Neural cell (in vitro differentiated cells): Measurements from ENCODE around the gene ATP7B.

Experiments
- POLR2AphosphoS5 ChIP-seq: IDR thresholded peaks from 2 replicates; pipeline ENCODE4 v1.6.1; 2012
- TAF1 ChIP-seq: IDR thresholded peaks from 2 replicates; pipeline ENCODE4 v1.6.1; 2012; ENCODE audit warnings: low read depth
- TF ChIP-seq, protein P1 (sequence below): fragments of 450-650 bp; IDR thresholded peaks from 2 replicates; pipeline ENCODE4 v1.5.1; 2014; ENCODE audit warnings: antibody characterized with exemption, mild to moderate bottlenecking, moderate library complexity; ENCODE audit not compliant: poor library complexity, severe bottlenecking

DNA sequence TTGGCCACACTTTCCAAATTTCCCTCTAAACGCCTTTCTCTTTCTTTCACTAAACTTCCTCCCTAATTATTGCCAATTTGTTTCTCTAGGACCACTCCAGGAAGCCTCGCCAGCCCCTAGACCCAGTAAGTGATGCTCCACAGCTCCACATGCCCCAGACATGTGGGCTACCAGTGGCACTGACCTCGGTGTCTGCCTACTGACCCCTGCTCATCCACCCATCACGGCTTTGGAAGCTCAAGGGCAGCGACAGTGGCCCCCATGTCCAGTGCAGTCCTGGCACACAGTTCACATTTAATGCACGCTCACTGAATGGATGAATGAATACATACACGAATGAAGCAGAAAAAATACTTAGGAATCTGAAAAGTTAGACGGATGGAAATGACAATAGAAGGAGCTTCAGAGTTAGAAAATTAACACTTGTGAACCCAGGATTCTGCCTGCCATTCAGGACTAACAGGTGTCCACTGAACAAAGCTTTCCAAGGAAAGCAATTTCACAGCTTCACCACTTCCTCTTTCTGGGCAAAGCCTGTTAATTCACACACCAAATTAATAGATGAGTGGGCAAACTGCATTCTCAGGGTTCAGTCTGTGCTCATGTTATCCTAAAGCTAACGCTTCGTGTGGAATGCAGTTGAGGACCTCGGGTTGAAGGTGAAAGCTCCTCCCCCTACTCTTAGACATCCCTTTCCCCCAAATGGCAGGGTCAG, 98.6 kb downstream of the ATP7B start:
- TF ChIP-seq POLR2AphosphoS5 = no peak
- TF ChIP-seq, protein P1, sequence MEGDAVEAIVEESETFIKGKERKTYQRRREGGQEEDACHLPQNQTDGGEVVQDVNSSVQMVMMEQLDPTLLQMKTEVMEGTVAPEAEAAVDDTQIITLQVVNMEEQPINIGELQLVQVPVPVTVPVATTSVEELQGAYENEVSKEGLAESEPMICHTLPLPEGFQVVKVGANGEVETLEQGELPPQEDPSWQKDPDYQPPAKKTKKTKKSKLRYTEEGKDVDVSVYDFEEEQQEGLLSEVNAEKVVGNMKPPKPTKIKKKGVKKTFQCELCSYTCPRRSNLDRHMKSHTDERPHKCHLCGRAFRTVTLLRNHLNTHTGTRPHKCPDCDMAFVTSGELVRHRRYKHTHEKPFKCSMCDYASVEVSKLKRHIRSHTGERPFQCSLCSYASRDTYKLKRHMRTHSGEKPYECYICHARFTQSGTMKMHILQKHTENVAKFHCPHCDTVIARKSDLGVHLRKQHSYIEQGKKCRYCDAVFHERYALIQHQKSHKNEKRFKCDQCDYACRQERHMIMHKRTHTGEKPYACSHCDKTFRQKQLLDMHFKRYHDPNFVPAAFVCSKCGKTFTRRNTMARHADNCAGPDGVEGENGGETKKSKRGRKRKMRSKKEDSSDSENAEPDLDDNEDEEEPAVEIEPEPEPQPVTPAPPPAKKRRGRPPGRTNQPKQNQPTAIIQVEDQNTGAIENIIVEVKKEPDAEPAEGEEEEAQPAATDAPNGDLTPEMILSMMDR = no peak
- TF ChIP-seq TAF1 = no peak
